ENCODE results near the gene COX6A1. TPM values are rescaled to one million over a fixed set of nuclear protein-coding genes. Genes with fewer than 3 reads are reported as not detected.
A peak's percentile ranks its signal among the peaks of the same experiment; 100 is the strongest.

The COX6A1 gene
- total RNA-seq, 1 donor from 2014 or later, result 255 TPM

DNA sequence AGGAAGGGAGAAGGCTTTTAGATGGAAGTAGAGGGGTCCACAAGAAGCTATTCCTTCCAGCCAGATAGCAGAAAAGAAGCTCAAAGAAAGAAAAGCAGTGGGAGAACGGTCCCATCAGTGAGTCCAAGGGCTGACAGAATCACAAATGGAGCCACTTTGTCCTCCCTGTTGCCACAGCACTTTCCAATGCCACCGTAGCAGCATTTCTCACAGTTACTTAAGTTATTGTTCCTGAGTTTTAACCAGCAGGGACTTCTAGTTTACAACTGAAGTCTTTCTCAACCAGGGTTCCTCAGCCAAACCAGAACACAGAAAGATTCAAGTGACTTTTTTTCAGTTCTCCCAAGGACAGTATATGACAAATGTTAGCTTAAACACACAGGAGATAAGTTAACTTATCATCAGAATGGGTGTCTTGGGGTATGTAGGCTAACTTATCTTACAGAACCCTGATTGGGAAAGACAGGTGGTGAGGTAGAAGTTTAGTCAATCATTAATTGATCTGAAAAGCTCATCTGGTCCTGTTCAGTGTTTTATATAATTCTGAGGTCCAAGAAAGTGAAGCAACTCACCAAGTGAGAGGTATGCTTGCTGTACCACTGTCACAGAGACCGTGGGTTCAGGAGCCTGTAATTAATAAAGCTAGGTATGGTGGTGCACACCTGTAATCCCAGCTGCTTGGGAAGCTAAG, 15.3 kb downstream of the COX6A1 start:
- Mint-ChIP-seq H3K27ac (no peak overlapping the region), H3K4me3 (no peak overlapping the region), H3K4me1 (peaks cover 11% of the 10 kb centered on the region), H3K9me3 (no peaks in the 10 kb centered on the region), H3K27me3 (no peaks in the 10 kb centered on the region), H3K36me3 (ENCODE audit: low read depth) (peaks cover 44% of the 10 kb centered on the region)
- ChIA-PET POLR2A (interaction anchor here (0.9 to 2.1 kb wide), 3 partner anchors 8 to 16 kb away, joined by 3 to 7 read pairs (median 3); no protein-coding TSS in a partner anchor), CTCF (interaction anchor here (0.7 to 1.8 kb wide), 4 partner anchors 11 to 41 kb away, joined by 3 to 5 read pairs (median 3); no protein-coding TSS in a partner anchor)
- TF ChIP-seq, protein P1, sequence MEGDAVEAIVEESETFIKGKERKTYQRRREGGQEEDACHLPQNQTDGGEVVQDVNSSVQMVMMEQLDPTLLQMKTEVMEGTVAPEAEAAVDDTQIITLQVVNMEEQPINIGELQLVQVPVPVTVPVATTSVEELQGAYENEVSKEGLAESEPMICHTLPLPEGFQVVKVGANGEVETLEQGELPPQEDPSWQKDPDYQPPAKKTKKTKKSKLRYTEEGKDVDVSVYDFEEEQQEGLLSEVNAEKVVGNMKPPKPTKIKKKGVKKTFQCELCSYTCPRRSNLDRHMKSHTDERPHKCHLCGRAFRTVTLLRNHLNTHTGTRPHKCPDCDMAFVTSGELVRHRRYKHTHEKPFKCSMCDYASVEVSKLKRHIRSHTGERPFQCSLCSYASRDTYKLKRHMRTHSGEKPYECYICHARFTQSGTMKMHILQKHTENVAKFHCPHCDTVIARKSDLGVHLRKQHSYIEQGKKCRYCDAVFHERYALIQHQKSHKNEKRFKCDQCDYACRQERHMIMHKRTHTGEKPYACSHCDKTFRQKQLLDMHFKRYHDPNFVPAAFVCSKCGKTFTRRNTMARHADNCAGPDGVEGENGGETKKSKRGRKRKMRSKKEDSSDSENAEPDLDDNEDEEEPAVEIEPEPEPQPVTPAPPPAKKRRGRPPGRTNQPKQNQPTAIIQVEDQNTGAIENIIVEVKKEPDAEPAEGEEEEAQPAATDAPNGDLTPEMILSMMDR (IDR thresholded peaks at IDR 0.05), result no peak
- intact Hi-C loops (cut with micrococcal nuclease), result no loop called here
- no peak for DNase-seq
- ATAC-seq (ENCODE audit: low read depth), result no peak

DNA sequence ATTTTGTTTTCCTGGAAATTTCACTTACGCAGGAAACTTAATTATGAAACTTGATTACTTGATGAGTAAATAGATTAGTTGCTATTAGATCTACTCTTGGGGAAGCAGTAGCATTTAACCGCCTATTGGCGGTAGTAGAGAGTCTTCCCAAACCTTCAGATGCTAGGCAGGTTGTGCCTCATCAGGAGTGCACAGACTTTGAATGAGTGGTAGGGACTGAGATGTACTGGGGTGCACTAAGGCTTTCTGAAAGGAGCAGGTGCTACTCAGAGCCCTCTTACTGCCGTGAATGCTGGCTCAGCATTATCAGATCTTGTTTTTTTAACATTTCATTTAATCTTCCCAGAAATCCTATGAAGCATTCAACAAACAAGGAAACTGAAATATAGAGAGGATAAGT, 16.1 kb downstream of the COX6A1 start:
- ChIA-PET CTCF (interaction anchor here (0.9 to 1.8 kb wide), 3 partner anchors 9 to 85 kb away, joined by 3 to 5 read pairs (median 4); no protein-coding TSS in a partner anchor), POLR2A (interaction anchor here (0.8 to 2.1 kb wide), 4 partner anchors 9 to 15 kb away, joined by 3 to 7 read pairs (median 4); no protein-coding TSS in a partner anchor)
- DNase-seq (no peak), ATAC-seq (ENCODE audit: low read depth) (peak; percentile 87)
- intact Hi-C loops (cut with micrococcal nuclease), result loop anchor here (2.0 kb wide), 1 partner anchor 15 kb away; the partner anchor contains the start of gene SRSF9
- Mint-ChIP-seq H3K9me3 (no peaks in the 10 kb centered on the region), H3K27me3 (no peaks in the 10 kb centered on the region), H3K4me1 (peaks cover 10% of the 10 kb centered on the region), H3K36me3 (ENCODE audit: low read depth) (peaks cover 52% of the 10 kb centered on the region), H3K27ac (no peak overlapping the region), H3K4me3 (no peak overlapping the region)
- TF ChIP-seq, protein P1 (IDR thresholded peaks at IDR 0.05), result no peak

DNA sequence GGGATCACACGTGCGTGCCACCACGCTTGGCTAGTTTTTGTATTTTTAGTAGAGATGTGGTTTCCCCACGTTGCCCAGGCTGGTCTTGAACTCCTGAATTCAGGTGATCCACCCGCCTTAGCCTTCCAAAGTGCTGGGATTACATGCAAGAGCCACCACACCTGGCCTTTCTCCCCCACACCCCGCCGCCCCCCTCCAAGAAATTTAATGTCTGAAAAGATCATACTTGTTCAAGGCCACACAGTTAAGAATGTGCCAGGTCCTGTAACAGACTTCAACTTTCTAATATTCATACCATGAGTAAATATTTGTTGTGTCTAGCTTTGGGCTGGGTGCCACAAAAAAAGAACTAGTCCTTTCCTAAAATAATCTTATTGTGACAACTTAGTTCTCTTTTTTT, 17.4 kb downstream of the COX6A1 start:
- DNase-seq (no peak), ATAC-seq (ENCODE audit: low read depth) (no peak)
- H3K27ac Mint-ChIP-seq, result peak overlapping the region; percentile 46
- TF ChIP-seq, protein P1 (IDR thresholded peaks at IDR 0.05), result no peak
- H3K4me1 Mint-ChIP-seq, result peaks cover 7% of the 10 kb centered on the region
- H3K36me3 Mint-ChIP-seq (ENCODE audit: low read depth), result peaks cover 61% of the 10 kb centered on the region
- no peaks in the 10 kb centered on the region for H3K27me3 Mint-ChIP-seq
- intact Hi-C loops (cut with micrococcal nuclease), result loop anchor here (2.0 kb wide), 1 partner anchor 13 kb away; the partner anchor contains the start of gene SRSF9
- ChIA-PET POLR2A (interaction anchor here (0.7 kb wide), 1 partner anchor 153 kb away, joined by 6 read pairs; the partner anchor contains the start of gene SIRT4), CTCF (interaction anchor here (1.3 to 1.7 kb wide), 2 partner anchors 42 to 84 kb away, joined by 3 to 4 read pairs; no protein-coding TSS in a partner anchor)
- no peak overlapping the region for H3K4me3 Mint-ChIP-seq
- H3K9me3 Mint-ChIP-seq, result no peaks in the 10 kb centered on the region

DNA sequence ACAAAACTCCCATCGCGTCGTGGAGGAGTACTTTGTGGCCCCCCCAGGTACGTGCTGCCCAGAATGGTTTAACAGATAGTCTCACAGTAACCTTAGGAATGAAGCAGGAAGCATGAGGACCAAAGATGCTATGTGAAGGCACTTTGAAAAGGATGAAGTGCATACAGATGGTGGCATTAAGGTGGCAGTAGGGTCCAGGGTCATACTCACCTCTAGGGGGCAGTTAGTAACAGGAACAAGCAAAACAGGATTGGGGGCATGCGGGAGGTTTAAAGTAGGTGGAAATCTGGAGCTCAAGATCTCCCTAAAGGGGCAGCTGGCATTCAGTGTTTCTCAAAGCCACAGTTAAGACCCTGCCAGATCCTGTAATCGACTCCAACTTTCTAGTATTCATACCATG, 19.2 kb downstream of the COX6A1 start:
- Mint-ChIP-seq H3K4me3 (no peak overlapping the region), H3K36me3 (ENCODE audit: low read depth) (peaks cover 70% of the 10 kb centered on the region), H3K4me1 (peaks cover 7% of the 10 kb centered on the region), H3K27ac (peak overlapping the region; percentile 1), H3K27me3 (no peaks in the 10 kb centered on the region), H3K9me3 (no peaks in the 10 kb centered on the region)
- POLR2A ChIA-PET, result interaction anchor here (0.6 to 1.4 kb wide), 3 partner anchors 10 to 839 kb away, joined by 3 to 5 read pairs (median 3); partner anchors contain the start of genes CAMKK2, GATC and TRIAP1
- no peak for DNase-seq
- no peak for ATAC-seq (ENCODE audit: low read depth)
- TF ChIP-seq, protein P1 (IDR thresholded peaks at IDR 0.05), result no peak
- intact Hi-C loops (cut with micrococcal nuclease), result no loop called here
- CTCF ChIA-PET, result interaction anchor here (1.7 kb wide), 1 partner anchor 40 kb away, joined by 3 read pairs; no protein-coding TSS in a partner anchor

DNA sequence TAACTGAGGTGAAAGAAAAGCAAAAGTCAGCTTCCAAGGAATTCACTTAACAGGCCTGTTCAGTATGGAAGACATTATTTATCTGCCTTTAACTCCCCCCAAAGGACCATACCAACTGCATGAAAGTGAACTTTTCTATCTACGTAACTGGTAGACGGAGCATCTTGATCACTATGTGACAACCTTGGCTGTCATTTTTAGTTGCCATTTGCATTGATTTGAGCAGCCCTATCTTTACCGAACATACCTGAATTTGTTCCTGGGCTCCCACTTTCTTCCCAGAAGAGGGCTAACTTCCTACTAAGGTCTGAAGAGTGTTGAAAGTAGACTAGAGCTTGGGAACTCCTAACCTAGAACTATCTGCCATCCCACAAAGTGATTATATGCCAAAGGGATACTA, 22.2 kb downstream of the COX6A1 start:
- H3K4me1 Mint-ChIP-seq, result peaks cover 2% of the 10 kb centered on the region
- H3K9me3 Mint-ChIP-seq, result no peaks in the 10 kb centered on the region
- H3K4me3 Mint-ChIP-seq, result no peak overlapping the region
- ChIA-PET CTCF (no interaction called here), POLR2A (interaction anchor here (0.6 to 0.7 kb wide), 2 partner anchors 25 to 83 kb away, joined by 4 to 9 read pairs; no protein-coding TSS in a partner anchor)
- DNase-seq (no peak), ATAC-seq (ENCODE audit: low read depth) (no peak)
- intact Hi-C loops (cut with micrococcal nuclease), result no loop called here
- H3K36me3 Mint-ChIP-seq (ENCODE audit: low read depth), result peaks cover 87% of the 10 kb centered on the region
- TF ChIP-seq, protein P1 (IDR thresholded peaks at IDR 0.05), result no peak
- H3K27me3 Mint-ChIP-seq, result no peaks in the 10 kb centered on the region
- H3K27ac Mint-ChIP-seq, result no peak overlapping the region
